Left ventricle myocardium superior (tissue), 1 donor: ENCODE results near the gene ZNF584. TPM values are rescaled to one million over a fixed set of nuclear protein-coding genes. Genes with fewer than 3 reads are reported as not detected.
"Not testable (repeated sequence)": the region's sequence is repeated elsewhere in the genome, so short reads cannot be mapped to it uniquely, and the experiment has no call there.

Experiments
- ATAC-seq: fragments of 200-7000 bp; cut with Tn5 transposase; one replicate; pipeline ENCODE4 v1.9.1; 2020; ENCODE audit warnings: mild to moderate bottlenecking, moderate library complexity
- DNase-seq: peaks from one replicate; pipeline ENCODE4 v3.0.0-alpha.2; 2020
- intact Hi-C: fragments of 100-400 bp; cut with micrococcal nuclease; formaldehyde crosslinking; loops from one replicate; pipeline ENCODE4 v1.11.0; 2022
- long read RNA-seq: library from polyadenylated mRNA; unstranded; transcript quantifications from one replicate; pipeline ENCODE4 v2.0.0, GENCODE V29; 2021
- total RNA-seq: library from RNA; stranded (reverse); fragmentation: NEBNext Ultra II Directional; extraction: Animal tissue kit (Norgen Biotek cat#: 25700); gene quantifications from one replicate; pipeline ENCODE4 v1.2.1, GENCODE V29; 2021
- donor health status: DM: no; HTN: yes; CAD: no; lungs with severe emphysema.

The ZNF584 gene
- 17.8 TPM for total RNA-seq
- long read RNA-seq, partial matches to known transcripts = 2 of 18 reads
- long read RNA-seq, other reads (novel, unspliced or antisense) = 14 of 18 reads

DNA sequence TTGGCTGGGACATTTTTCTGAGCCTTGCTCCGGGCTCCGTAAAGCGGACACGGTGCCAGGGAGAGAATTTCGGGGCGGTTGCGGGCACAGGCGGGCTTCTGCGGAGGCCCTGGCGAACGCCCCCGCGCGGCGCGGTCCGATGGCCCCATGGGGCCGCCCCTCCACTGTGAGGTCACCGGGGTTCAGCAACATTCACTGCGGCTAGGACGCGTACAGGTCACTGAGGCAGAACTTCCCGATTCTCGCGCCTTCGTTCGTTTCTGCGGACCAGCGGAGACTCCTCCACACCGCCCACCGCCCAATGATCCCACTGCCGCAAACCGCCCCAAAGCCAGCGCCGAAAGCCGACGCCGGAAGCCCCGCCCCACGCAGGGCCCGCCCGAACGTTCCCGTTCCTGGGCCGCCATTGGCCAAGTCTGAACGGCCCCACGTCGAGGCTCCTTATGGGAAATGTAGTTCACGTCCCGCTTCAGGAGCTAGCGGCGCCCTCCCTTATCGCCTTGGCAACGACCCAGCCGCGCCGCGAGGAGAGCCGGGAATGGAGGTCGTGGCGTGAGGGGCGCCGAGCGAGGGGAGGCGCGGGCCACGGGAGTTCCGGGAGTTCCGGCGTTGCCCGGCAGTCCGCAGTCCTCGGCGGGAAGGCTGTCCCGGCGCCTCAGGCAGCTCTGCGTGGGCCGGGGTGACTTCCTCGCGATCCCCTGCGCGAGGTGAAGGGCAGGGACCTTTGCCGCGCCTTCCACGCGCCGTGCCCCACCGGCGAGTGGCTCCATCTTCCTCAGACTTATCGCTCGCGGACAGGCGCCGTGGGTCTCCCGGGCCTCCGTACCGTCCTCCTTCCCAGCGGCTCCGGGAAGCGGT lies at the start of gene ZNF584:
TSS of gene ZNF584 (plus strand) at position 498 of the 858 bp plus-strand sequence. CDS start 499 bp downstream, outside the sequence.
- ATAC-seq = peak; percentile 98
- intact Hi-C loops = no loop called here
- peak; percentile 97 for DNase-seq

DNA sequence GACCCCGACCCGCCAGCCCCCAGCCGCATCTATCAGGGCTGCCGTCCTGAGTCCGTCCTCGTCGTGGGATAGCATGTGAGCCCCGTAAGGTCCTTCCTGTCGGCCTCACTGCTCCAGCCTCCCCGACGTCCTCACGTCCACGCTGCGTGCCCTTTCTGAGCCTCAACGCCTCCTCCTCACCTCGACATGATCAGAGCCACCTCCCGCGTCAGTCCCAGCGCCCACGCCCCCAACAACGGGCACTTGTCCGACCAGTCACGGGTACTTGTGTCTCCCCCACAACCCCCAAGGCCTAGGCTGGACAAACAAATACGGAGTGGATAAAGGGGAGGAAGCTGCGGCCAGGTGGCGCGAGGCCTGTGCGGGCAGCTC lies 46.6 kb upstream of the ZNF584 start:
- intact Hi-C loops = no loop called here
- peak; percentile 69 for DNase-seq

DNA sequence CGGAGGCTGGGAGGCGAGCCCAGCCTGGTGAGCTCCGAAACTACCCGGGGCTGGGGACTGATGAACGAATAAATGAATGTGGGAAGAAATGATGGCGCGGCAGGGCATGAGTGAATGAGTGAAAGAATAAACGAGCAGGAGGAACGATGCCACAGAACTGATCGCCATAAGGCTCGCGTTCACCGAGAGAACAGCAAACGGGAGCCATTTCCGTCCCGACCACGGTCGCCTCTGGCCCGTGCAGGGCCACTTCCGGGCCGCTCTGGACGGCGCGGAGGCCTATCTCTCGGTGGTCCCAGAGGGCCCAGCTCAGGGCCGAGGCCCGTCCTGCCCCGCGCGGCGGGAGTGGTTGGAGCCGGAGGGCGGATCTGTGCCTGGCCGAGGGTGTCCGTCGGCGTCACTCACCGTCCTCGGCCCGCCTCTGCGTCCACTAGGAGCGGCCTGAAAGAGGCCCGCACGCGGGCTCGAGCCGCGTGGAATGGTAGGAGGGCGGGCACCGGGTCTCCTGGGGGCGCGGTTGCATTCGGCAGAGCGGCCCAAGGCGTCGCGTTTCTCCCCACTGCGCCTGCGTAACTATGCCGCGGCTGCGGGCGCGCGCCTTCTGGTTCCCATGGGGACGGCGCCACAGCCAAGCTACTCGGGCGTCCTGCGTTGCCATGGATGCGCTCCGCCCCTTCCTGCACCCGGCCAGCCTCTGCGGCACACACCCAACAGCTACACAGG lies 46.0 kb upstream of the ZNF584 start, which contains the start of gene ZNF497:
TSS of gene ZNF497 (minus strand) at position 480 of the 723 bp plus-strand sequence. CDS start 5,116 bp downstream, outside the sequence.
- DNase-seq (peak; percentile 99), ATAC-seq (peak; percentile 96)
- intact Hi-C loops = no loop called here

More for the DNA sequence above, 46.6 kb upstream of the ZNF584 start:
- ATAC-seq = peak; percentile 16

DNA sequence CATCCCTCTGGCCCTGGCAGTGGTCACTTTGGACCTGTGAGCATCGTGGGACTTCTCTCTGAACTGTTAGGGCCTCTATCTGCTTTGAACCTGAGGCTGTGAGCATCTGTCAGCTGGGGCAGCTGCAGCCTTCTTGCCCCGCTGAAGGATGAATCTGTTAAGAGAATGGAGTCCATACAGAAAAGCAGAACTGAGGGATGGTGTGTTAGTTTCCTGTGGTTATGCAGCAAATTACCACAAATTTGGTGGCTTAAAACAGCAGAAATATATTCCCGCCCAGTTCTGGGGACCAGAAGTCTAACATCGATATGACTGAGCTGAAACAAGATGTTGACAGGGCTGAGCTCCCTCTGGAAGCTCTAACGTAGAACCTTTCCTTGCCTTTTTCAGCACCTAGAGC lies 44.3 kb upstream of the ZNF584 start:
- intact Hi-C loops = no loop called here
- ATAC-seq (no peak), DNase-seq (no peak)

DNA sequence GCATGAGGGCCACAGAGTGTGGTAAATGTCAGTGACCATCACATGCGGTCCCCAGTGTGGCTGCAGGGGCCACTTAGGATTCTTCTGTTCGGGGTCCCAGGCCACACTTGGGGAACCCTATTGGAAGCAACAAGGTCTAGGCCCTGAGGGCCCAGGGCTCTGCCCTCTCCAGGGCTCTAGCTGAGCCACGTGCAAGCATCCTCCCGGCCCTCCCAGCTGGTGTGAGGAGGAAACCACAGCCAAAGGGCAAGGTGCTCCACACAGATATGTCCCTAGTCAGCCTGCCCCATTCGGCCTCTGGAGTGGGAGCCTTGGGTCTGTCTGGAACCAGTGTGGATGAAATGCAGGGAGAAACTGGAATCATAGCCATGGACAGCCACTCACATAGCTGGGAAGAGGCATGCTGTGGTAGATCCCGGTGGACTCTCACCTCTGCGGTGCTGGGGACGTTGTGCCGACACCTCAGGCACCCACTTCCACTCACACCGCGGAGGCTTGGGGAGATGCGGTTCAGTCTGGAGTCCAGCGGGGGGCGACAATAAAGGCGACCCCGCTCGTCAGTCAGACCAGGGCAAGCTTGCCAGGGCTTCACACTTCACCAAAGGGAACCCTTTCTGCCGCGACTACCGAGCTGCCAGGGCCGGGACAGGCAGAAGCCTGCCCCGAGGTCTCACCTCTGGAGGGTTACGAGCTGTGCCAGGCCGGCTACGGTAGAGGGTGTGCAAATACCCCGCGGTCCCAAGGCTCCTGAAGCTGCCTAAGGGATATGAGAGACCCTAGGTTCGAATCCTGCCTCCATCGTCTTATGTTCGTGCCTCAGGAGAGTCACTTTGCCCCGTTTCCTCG lies 41.6 kb upstream of the ZNF584 start:
- intact Hi-C loops = no loop called here
- DNase-seq (peak; percentile 16), ATAC-seq (no peak)

DNA sequence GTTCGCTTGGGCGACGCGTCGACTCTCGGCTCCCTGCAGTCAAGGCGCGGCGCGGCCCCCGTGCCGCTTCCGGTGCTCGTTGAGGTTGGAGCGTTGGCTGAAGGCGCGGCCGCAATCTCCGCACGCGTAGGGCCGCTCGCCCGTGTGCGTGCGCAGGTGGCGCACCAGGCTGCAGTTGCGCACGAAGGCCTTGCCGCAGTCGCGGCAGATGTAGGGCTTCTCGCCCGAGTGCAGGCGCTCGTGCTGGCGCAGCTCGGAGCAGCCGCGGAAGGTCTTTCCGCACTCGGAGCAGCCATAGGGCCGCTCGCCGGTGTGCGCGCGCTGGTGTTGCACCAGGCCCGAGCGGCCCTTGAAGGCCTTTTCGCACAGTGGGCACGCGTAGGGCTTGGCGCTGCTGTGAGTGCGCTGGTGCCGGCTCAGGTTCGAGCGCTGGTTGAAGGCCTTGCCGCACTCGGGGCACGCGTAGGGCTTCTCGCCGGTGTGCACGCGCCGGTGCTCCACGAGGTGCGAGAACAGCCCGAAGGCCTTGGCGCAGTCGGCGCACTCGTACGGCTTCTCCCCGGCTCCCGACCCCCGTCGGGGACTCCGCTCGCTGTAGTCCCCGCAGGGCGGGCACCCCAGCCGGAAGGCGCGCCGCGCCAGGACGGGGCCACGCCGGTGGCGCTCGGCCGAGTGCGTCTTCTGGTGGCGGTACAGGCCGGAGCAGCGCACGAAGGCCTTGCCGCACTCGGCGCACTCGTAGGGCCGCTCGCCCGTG lies 40.6 kb upstream of the ZNF584 start:
- DNase-seq (peak; percentile 23), ATAC-seq (no peak)
- intact Hi-C loops = no loop called here

DNA sequence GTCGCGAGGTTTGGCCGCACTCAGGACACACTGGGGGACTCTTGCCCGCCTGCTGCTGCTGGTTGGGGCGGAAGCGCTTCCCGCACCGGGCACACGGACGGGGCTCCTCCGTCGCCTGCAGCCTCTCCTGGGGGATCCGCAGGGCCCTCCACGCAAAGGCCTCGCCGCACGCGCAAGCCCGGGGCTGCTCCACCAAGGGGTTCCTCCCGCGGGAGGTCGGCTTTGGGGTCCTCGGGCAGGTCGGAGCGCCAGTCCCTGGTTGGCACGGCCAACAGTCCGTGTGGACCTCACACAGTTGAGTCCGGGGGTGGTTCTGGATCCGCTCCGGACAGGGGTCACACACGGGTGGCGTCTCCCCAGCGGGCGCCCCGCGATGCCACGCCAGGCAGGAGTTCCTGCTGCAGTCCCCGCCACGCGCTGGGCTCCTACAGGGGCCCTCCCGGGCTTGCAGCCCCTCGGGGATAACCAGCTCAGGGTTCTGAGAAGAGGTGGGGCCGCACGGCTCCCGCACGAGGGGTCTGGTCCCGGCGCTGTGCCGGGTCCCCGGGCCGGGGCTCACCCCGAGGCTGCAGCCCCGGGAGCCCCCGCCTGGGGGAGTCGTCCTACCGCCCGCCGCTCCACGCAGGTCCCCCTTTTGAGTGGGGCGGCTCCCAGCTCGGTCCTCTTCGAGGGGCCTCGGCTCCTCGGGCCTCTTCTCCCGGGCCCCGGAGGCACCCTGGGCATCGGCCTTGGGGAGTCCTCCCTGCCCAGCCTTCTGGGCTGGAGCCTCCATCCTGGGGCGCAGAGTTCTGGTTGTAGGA lies 39.7 kb upstream of the ZNF584 start:
- ATAC-seq = no peak
- intact Hi-C loops = no loop called here
- peak; percentile 28 for DNase-seq

DNA sequence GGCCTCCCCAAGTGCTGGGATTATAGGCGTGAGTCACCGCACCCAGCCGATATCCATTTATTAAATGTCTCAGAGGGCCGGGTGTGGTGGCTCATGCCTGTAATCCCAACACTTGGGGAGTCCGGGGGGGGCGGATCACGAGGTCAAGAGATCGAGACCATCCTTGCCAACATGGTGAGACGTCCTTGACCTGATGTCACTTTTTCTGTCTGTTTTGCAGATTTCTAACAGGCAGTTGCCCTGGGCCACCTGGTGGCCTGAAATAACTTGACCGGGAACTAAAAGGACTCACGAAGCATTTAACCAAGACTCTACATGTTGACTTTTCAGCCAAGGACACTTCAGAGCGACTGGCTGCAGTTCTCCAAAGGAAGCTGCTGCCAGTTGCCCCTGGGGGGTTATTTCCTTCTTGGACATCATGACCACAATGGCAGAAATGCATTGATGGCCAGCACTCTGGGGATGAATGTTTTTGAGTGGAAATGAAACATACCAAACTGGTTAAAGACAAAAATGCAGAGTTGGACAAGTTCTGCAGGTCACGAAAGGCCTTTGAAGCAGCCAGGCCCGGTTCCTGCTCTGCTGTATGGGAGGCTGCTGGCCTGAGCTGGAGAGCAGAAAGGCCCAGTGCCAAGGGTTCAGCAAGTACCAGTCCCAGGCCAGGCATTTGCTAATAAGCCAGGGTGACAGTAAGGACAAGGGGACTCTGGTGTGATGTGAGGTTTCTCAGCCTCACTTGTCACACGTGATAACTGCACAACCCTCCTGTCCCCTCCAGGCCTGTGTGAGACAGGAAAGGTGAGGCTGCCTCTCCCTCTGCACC lies 35.9 kb upstream of the ZNF584 start:
- DNase-seq (peak; percentile 67), ATAC-seq (peak; percentile 93)
- intact Hi-C loops = no loop called here

DNA sequence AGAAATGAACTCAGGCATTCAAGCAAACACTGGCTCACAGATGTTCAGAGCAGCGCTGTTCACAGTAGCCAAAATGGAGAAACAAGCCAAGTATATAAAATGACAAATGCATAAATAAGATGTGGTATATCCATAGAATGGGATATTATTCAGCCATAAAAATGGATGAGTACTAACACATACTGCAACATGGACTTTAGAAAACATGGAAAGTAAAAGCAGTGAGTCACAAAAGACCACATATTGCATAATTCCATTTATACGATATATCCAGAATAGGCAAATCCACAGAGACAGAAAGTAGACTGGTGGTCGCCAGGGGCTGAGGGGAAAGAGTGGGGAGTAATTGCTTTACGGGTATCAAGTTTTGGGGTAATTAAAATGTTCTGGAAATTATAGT lies 34.2 kb upstream of the ZNF584 start:
- no peak for ATAC-seq
- intact Hi-C loops = no loop called here
- DNase-seq = no peak

DNA sequence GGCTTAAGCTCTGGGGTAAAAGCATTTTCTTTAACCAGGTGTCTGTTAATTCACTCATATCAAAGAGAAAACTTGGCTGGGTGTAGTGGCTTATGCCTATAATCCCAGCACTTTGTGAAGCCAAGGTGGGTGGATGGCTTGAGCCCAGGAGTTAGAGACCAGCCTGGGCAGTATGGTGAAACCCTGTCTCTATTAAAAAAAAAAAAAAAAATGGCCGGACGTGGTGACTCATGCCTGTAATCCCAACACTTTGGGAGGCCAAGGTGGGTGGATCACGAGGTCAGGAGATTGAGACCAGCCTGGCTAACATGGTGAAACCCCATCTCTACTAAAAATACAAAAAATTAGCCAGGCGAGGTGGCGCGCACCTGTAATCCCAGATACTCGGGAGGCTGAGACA lies 31.7 kb upstream of the ZNF584 start:
- DNase-seq, ATAC-seq, intact Hi-C loops: not testable (repeated sequence)

DNA sequence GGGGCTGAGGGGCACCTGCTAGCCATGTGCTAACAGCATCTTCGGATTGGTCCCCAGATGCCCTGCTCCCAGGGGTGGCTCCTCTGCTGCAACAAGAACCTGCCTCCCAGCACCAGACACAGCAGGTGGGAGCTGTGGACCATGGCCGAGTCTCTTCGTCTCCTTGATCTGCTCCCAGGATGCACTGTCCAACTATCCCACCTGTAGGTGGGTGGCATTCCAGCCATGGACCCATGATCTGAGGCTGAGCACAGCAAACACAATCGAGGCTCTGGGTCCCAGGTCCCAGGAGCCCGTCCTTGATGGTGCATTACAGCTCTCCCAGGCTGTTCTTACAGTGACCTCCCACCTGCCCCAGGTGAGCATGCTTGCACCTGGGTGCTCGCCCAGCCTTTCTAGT lies 29.2 kb upstream of the ZNF584 start:
- ATAC-seq = no peak
- intact Hi-C loops = no loop called here
- peak; percentile 26 for DNase-seq

DNA sequence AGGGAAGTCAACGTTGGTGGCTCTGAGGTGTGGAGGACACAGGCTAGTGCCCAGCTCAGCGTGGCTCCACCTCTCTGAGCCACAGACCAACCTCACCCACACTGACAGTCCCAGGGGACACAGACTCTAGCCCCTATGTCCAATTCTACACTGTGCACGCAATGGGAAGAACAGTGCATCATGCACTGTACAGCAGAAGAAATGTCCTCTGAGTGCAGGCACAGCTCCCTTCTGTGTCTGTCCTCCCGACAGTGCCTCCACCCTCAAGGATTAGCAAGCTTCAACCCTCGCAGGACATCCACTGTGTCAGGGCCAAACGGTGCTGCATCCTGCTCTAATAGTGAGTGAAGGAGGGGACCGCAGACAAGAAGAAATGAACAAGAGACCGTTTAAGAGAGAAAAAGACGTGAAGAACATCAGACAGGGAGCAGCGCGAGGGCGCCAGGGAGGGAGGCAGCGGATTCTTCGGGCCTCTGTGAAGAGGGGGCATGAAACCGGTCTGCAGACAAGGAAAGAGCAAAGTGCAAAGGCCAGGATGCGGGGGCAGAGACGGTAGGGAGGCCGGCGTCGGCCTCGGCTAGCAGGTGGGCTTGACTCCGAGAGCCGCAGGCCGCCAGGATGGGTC lies 28.3 kb upstream of the ZNF584 start:
- intact Hi-C loops = no loop called here
- DNase-seq (peak; percentile 11), ATAC-seq (no peak)

DNA sequence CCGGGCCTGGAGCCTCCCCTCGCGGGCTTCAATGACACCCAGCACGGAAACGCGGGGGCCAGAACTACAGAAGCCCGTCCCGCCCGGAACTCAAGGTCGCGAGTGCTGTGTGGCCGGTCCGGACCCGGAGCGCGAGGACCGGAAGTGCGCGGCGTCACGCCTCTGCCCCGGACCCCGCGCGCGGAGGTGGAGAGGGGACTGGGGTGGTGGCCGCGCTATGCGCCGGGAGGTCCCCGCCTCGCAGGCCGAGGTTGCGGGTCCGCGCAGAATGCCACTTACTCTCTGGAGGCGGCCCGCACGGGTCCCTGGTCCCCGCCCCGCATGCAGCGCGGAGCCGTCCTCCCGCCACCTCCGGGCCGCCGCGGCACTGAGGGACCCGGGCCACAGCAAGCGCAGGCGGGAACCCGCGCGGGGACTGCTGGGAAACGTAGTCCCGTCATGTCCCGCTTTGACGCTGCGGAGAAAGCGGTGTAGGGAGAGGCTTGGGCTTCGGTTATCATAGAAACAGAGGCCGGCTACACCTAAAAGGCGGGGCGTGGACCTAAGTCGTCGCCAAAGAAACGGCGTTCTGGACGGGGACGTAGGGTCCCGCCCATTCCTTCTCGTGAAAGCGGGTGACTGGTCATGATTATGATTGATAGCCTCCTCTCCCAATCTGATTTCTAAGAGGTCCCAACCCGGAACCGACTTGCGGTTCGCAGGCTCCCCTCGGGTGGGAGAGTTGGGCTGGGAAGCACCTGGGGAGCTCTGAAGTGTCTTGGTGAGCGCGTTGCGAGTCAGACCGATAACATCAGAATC lies 27.6 kb upstream of the ZNF584 start, which contains the start of gene ZNF837:
TSS of gene ZNF837 (minus strand) at position 369 of the 798 bp plus-strand sequence. CDS start 11,698 bp downstream, outside the sequence.
- intact Hi-C loops = no loop called here
- ATAC-seq (peak; percentile 95), DNase-seq (peak; percentile 99)

DNA sequence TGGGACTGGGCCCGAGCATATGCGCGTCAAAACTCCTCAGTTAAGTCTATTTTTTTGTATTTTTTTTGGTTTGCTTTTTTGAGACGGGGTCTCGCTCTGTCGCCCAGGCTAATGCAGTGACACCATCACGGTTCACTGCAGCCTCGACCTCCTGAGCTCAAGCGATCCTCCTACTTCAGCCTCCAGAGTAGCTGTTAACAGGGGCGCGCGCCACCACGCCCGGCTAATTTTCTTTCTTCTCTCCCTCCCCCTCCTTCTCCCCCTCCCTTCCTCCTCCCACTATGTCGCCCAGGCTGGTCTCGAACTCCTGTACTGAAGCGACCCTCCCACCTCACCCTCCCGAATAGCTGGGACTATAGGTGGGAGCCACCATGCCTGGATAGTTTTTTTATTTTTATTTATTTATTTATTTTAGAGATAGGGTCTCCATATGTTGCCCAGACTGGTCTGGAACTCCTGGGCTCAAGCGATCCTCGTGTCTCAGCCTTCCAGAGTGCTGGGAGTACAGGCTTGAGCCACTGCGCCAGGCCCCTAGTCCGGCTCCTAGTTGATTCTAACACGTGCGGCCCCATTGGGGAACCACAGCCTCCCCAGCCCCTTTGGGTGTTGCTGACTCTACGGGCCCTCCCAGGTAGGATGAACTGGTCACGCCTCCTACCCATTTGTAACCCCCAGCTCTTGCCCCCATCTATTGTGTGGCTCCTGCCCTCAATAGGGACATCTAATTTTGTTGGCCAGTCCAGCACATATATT lies 26.8 kb upstream of the ZNF584 start:
- ATAC-seq (no peak), DNase-seq (peak; percentile 49)
- intact Hi-C loops = no loop called here
